Colonic mucosa (tissue), 4 donors: ENCODE measurements around the gene PRPS2. TPM values are rescaled to one million over a fixed set of nuclear protein-coding genes. Genes with fewer than 3 reads are reported as not detected.
A peak's percentile ranks its signal among the peaks of the same experiment; 100 is the strongest.

Experiments
- DNase-seq: peaks from one replicate; pipeline ENCODE4 v3.0.0-alpha.2; 2020
- H3K27ac ChIP-seq: fragments of 200-600 bp; one replicate; pipeline ENCODE4 v1.8.0; 2021
- H3K27me3 ChIP-seq: fragments of 200-600 bp; one replicate; pipeline ENCODE4 v1.8.0; 2021
- H3K36me3 ChIP-seq: fragments of 200-600 bp; one replicate; pipeline ENCODE4 v1.8.0; 2021
- H3K4me1 ChIP-seq: fragments of 200-600 bp; one replicate; pipeline ENCODE4 v1.8.0; 2021; ENCODE audit warnings: mild to moderate bottlenecking
- H3K4me3 ChIP-seq: fragments of 200-600 bp; one replicate; pipeline ENCODE4 v1.8.0; 2021
- H3K9ac ChIP-seq, 2 donors: one replicate each; pipeline ENCODE4 v1.7.0; 2013; ENCODE audit warnings: control low read depth in 2 of 2, low read depth in 2 of 2, low read length in 2 of 2
- H3K9me3 ChIP-seq: fragments of 200-600 bp; one replicate; pipeline ENCODE4 v1.8.0; 2021
- CTCF ChIP-seq: fragments of 200-600 bp; IDR thresholded peaks from one replicate; pipeline ENCODE4 v1.8.0; 2022; ENCODE audit warnings: antibody characterized with exemption, mild to moderate bottlenecking
- intact Hi-C: fragments of 100-400 bp; cut with DNase I; formaldehyde crosslinking; loops from one replicate; pipeline ENCODE4 v1.14.1; 2022
- total RNA-seq, 2 donors: library from RNA; stranded (reverse); fragmentation: NEBNext Ultra II Directional in 1 of 2; extraction: Animal tissue kit (Norgen Biotek cat#: 25700) in 1 of 2; gene quantifications; one replicate each; pipeline ENCODE4 v1.2.1, GENCODE V29; 2021
- donor health status: healthy.
- donor health status: DM: no; HTN: no; CAD: no.
- donor health status: DM: no; HTN: no; CAD: no.

The PRPS2 gene
- total RNA-seq, 2 donors from 2014 or later = 67.0 to 75.8 TPM

GRCh38 chrX:12777670-12778069, 13.5 kb upstream of the PRPS2 start:
- no peak for DNase-seq
- Histone ChIP-seq H3K9ac (no peak overlapping the region), H3K27ac (no peak overlapping the region), H3K9me3 (no peaks in the 10 kb centered on the region), H3K27me3 (no peaks in the 10 kb centered on the region), H3K4me3 (no peak overlapping the region), H3K4me1 (no peaks in the 10 kb centered on the region), H3K36me3 (no peaks in the 10 kb centered on the region)
- intact Hi-C loops = no loop called here
- no peak for TF ChIP-seq CTCF

GRCh38 chrX:12779534-12779933, 11.7 kb upstream of the PRPS2 start:
- no peaks in the 10 kb centered on the region for H3K36me3 ChIP-seq
- TF ChIP-seq CTCF = no peak
- no peak overlapping the region for H3K27ac ChIP-seq
- no peaks in the 10 kb centered on the region for H3K4me1 ChIP-seq
- H3K9me3 ChIP-seq = no peaks in the 10 kb centered on the region
- no peaks in the 10 kb centered on the region for H3K27me3 ChIP-seq
- no peak overlapping the region for H3K9ac ChIP-seq
- H3K4me3 ChIP-seq = no peak overlapping the region
- intact Hi-C loops = no loop called here
- peak; percentile 27 for DNase-seq

DNA sequence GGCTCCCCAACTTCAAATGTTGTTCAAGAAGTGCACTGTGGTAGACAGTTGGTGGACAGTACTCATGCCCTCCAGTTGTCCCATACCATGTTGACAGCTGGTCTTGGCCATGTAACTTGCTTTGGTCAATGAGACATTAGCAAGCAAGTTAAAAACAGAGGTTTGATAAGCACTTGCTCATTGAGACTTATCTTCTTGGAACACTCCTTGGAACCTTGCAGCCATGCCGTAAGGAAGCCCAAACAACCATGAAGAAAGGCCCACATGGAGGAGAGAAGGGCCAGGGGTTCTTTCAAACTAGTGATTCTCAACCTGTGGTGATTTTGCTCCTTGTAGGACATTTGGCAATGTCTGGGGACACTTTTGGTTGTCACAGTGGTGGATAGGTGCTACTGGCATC, 2.6 kb upstream of the PRPS2 start:
- DNase-seq = no peak
- H3K27ac ChIP-seq = no peak overlapping the region
- intact Hi-C loops = no loop called here
- H3K4me1 ChIP-seq = no peaks in the 10 kb centered on the region
- H3K9ac ChIP-seq = no peak overlapping the region
- H3K36me3 ChIP-seq = no peaks in the 10 kb centered on the region
- H3K9me3 ChIP-seq = no peaks in the 10 kb centered on the region
- no peak overlapping the region for H3K4me3 ChIP-seq
- H3K27me3 ChIP-seq = no peaks in the 10 kb centered on the region
- no peak for TF ChIP-seq CTCF

DNA sequence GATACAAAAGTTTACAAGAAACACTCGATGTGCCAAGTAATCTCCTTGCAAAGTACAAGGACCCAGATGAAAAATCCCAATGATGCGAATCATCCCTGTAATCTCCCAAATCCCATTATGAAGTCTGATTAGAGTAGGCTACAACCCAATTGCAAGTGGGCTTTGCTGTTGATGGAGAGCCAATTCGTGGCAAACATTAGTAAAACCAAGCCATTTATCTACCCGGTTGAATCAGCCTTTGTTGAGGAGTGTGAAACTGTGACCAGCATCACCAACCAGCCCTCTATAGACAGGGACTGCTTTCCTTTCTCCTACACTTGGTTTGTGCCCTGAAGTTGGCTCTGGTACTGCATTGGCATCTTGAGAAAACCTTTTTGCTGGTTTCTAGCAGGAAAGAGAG, 1.2 kb upstream of the PRPS2 start:
- Histone ChIP-seq H3K9ac (no peak overlapping the region), H3K4me3 (no peak overlapping the region), H3K27me3 (no peaks in the 10 kb centered on the region), H3K36me3 (no peaks in the 10 kb centered on the region), H3K27ac (no peak overlapping the region), H3K4me1 (no peaks in the 10 kb centered on the region), H3K9me3 (no peaks in the 10 kb centered on the region)
- intact Hi-C loops = no loop called here
- DNase-seq = no peak
- TF ChIP-seq CTCF = no peak

DNA sequence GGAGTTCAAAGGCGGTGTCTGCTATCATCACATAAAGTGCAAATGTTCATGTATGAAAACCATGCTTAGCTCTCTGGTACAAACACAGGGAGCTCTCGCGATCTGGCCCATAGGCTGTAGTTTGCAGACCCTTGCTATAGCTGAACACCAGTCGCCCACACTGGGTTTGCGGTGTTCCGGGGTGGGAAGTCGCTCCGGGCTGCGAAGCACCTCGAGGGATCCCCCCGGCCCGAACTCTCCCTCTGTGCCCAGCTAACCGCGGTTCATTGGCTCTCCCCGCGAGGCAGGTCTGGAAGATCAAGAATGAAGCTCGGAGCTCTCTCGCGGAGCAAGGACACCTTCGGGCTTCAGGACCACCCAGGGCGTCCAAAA, 341 bp upstream of the PRPS2 start:
- TF ChIP-seq CTCF = no peak

GRCh38 chrX:12792711-12793110, 1.5 kb downstream of the PRPS2 start:
- no peaks in the 10 kb centered on the region for H3K4me1 ChIP-seq
- no peak overlapping the region for H3K9ac ChIP-seq
- no peaks in the 10 kb centered on the region for H3K36me3 ChIP-seq
- no peak overlapping the region for H3K27ac ChIP-seq
- H3K4me3 ChIP-seq = no peak overlapping the region
- H3K27me3 ChIP-seq = no peaks in the 10 kb centered on the region
- intact Hi-C loops = no loop called here
- DNase-seq = no peak
- no peak for TF ChIP-seq CTCF
- H3K9me3 ChIP-seq = no peaks in the 10 kb centered on the region

More for the DNA sequence above, 341 bp upstream of the PRPS2 start:
- Histone ChIP-seq H3K36me3 (no peaks in the 10 kb centered on the region), H3K9ac (peak overlapping the region; percentile 12 to 46), H3K27ac (no peak overlapping the region), H3K9me3 (no peaks in the 10 kb centered on the region), H3K4me1 (no peaks in the 10 kb centered on the region), H3K27me3 (no peaks in the 10 kb centered on the region), H3K4me3 (peak overlapping the region; percentile 46)
- intact Hi-C loops = no loop called here
- no peak for DNase-seq
